Stimulated activated CD4-positive, alpha-beta T cell treated with anti-CD3 and anti-CD28 coated beads, Interleukin-2, amount 100 ng/mL, for 4 hours (primary cell): ENCODE data around the gene SLAMF1.
A peak's percentile ranks its signal among the peaks of the same experiment; 100 is the strongest.
"Not testable (repeated sequence)": the region's sequence is repeated elsewhere in the genome, so short reads cannot be mapped to it uniquely, and the experiment has no call there.

Source experiments
- DNase-seq: peaks from one replicate; pipeline ENCODE4 v3.0.0-alpha.2; 2020; ENCODE audit warnings: low read depth

Gene SLAMF1

DNA sequence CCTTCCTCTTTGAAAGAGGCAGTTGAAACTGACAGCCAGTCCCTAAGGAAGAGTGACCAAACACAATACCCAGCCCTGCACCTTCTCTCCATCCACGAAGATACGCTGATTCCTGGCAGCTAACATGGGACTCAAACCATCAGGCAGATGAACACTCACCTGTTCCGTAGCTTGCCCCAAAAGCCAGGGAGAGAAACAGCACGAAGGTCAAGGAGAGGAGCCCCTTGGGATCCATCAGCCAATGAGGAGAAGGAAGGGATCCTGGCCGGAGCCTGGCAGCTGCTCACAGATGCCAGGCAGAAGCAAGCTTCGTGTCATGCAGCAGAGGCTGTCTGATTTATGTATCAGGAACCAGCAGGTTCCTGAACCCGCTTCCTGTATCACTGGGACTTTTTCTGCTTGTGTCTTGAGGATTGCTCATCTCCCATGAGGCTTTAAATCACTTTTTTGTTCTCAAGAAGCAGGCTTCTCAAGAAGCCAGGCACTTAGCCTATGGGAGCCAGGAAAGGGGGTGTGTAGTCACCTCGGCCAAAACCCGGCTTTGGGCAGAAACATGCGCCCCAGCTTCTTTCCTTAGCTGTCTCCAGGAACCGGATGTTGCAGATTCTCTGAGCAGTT, at the start of gene SLAMF1:
Gene SLAMF1 (minus strand): TSS at position 334 of the 618 bp plus-strand sequence. CDS start 99 bp downstream, at position 235.
- DNase-seq, result peak; percentile 24

DNA sequence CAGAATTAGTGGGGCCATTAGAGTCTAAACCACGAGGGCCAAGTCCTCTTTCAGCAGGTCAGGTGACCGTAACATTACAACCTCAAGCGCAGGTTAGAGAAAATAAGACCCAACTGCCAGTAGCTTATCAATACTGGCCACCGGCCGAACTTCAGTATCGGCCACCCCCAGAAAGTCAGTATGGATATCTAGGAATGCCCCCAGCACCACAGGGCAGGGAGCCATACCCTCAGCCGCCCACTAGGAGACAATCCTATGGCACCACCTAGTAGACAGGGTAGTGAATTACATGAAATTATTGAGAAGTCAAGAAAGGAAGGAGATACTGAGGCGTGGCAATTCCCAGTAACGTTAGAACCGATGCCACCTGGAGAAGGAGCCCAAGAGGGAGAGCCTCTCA, 45.5 kb upstream of the SLAMF1 start:
- not testable (repeated sequence) for DNase-seq

- no peak for DNase-seq
These were observed 38.4 kb upstream of the SLAMF1 start for GRCh38 chr1:160685266-160685665.

DNA sequence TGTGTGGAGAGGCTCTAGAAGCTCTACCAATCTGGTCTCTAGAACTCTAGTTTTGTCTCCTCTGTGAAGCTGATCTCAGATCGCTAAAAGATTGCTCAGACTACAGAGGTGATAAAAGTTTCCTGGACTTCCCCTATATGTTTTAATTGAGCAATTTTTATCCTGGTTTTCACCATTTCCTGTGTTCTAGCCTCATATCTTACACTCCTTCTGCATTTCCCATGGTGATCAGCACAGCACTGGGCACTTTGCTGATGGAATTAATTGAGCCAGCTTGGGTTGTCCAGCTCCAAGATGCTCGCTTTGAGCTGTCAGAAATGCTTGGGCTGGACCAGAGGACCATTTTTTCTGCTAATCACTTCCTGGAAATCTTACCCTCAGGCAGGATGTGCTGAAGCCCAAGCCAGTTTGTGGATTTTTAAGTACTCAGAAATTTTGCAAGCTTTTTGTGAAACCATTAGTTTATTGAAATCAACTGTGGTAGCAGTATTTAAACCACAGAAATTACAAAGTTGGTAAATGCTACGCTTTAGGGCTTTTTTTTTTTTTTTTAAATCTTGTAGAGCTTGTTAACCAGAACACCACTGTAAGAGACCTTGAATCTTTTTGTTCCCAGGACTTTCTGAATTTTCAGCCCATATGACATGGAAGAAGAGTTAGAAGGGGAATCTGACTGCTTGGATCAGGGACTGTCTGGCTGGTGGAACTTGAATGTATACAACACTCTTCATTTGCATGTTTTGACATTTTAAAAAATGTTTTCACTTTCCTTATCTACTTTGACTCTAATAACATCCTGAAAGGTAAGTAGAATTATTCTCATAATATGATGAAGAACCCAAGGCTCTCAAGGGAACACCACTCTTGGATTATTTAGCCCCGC, 36.4 kb upstream of the SLAMF1 start:
- DNase-seq, result no peak

DNA sequence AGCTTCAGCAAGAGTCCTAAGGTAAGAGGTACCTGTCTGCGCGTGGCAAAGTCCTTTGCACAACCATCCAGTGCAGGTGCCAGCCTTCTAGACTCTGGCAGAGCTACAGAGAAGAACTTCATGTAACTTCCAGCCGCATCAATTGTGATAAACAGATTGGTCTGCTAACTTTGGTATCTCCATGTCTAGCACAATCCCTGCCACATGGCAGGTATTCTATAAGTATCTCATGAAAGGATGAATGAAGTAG, 35.0 kb upstream of the SLAMF1 start:
- DNase-seq, result no peak

DNA sequence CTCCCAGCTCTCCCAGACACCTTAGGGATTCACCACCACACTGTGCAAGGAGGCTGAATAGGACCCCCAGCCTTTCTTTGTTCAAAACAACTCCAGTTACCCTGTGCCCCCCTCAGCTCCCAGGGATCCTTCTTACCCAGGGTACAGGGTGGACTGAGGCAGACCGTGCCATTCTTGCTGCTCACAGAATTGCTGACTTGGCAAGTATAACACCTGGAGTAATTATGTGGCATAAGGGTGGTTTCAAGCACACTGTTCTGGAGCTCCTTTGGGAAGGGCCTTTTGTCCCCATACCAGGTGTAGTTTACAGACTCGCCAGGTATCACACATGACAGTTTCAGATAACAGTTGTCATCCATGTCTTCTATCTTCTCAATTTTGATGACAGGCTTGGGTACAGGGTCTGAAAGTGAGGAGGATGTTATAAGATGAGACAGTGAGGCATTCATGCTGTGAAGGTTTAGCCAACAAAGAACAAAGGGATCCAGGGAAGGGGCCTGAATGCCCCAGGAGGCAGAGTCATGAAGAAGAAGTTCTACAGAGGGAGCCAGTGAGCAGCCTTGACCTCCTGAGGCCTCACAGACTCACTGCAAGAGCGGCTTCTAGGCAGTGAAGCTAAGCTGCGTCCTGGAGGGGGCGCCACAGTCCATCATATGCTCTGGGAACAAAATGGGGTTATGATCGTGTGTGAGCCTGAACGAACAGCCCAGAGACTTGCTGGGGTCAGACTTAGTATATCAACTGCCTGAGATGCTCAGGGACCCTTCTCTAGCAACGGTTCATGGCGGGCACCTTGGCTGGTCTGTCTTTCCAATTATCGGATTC, 34.4 kb upstream of the SLAMF1 start:
- peak; percentile 77 for DNase-seq

DNA sequence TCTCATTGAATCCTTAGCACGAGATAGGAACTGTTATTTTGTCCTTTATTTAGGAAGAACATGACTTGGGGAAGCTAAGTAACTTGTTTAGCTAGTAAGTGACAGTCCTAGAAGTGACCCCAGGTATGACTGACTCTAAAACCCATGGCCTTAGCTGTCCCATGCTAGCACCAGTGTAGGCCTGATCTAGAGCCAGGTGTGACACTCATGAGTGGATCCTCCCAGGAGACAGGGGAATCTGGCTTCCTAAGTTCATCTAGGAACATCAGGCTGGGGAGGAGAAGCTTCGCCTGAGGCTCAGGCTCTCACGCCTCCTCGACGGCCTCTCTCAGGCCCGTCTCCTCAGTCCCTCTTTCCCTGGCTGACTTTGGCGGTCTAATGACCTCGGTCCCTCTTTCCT, 33.6 kb upstream of the SLAMF1 start:
- DNase-seq, result no peak

DNA sequence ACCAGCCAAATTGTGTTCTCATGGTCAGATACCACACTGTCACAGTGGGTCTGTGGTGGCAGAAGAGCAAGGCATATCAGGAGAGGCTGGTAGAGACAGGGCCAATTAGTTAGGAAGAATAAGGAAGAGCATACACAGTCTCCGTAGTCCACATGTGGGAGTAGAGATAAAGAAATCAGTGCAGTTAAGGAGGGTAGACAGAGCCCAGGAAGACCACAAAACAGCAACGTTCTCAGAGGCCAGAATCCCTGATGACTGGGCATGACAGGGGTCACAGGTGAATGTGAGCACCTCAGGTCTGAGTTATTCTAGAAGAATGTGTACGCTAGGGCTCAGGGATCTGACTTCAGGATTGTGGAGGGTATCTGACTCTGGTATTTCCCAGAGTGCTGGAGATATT, 33.0 kb upstream of the SLAMF1 start:
- DNase-seq, result no peak

- DNase-seq, result no peak
These were observed 30.2 kb upstream of the SLAMF1 start for GRCh38 chr1:160676869-160677597.

DNA sequence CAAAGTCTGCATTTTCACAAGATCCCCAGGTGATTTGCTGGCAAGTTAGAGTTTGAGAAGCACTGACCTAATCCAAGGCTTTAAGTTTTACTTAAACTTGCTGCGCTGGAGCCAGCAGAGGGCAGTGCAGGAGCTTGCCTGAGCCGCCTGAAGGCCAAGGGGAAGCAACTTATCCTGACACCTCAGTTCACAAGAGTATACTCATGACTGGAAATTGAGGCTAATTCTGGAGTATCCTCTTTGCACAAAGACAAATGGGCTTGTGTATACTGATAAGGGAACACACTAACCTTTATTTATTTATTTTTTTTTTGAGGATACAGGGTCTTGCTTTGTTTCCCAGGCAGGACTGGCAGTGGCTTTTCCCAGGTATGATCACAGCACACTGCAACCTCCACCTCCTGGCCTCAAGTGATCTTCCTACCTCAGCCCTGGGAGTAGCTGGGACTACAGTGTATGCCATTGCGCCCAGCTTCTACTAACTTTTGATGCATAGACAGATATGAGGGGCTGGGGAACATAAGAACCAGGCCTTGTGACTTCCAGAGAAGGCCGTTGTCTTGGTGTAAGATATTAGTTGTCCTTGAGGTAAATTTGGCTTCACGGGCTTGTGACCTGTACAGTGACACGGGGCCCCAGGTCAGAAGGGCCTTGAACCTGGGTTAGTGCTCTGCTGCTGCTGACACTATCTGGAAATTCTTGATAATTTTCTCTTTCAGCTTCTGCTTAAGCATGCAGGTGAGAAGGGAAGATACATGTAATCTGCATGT, 29.0 kb upstream of the SLAMF1 start:
- peak; percentile 63 for DNase-seq

- no peak for DNase-seq
These were observed 27.6 kb upstream of the SLAMF1 start for GRCh38 chr1:160674415-160674814.

DNA sequence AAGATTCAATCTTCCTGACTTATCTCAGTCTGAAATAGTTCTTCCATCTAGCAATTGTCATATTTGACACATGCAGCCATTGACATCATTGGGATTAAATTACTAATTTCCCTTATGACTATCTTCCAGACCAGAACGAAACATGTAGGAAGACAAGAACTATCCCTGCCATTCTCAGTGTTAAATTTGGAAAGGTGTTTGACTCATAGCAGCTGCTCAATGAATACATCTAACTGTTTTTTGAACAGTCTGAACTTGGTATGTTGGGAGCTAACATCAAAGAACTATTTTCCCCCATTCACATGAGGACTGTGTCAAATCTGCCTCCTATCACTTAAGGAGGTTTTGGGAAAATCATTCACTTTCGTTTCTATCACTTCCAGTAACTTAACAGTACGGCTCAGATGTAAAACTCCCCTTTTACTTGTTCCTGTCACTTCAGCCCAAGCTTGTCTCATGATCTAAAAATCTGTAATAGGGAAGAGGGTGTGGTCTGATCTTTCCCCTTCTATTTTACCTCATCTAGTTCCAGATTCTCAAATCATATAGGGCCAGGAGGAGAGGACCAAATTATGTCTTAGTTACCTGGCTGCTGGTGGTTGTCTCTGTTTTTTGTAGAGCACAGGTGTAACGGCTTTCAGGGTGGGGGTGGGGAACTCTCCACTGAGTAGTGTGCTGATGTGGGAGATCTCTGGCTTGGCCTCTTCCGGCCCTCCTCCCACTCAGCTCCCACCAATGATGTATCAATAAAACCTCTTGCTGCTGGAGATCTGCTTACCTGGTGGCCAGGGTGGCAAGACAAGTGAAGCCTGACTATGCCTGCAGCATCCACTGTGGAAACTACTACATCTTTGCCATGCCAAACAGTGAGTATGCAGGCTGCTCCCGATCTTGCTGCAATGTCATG, 26.2 kb upstream of the SLAMF1 start:
- DNase-seq, result no peak

GRCh38 chr1:160671603-160672517, 25.0 kb upstream of the SLAMF1 start:
- no peak for DNase-seq

DNA sequence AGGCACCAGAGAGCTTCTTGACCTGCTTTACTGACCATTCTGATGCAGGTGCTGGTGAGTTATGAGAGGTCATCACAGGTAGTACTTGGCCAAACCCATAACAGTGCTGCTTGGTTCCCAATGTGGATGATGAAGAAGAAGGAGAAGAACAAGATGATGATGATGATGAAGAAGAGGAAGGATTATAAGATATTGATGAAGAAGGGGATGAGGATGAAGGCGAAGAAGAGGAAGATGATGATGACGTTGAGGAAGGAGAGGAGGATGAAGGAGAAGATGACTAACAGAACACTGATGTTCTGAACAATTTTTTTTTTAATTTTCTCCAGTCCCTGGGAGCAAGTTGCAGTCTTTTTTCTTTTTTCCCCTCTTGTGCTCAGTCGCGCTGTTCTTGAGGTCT, 23.9 kb upstream of the SLAMF1 start:
- no peak for DNase-seq

DNA sequence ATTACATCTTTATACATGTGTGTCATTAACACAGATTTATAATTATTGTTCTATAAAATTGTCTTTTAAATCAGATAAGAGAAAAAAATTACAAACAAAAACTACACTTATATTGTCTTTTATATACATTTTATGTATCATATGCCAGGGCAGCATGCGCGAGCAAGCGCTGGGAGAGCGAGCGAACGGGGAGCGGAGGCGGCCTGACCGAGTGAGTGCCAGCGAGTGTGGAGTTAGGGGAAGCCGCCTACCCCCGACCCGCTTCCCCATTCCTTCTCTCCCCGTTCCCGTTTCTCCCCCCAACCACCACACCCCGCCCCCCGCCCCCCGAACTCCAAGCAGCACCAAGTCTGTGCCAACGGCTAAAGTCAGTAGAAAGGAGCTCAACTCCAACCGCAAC, 23.0 kb upstream of the SLAMF1 start:
- no peak for DNase-seq

GRCh38 chr1:160669276-160669675, 22.4 kb upstream of the SLAMF1 start:
- DNase-seq, result no peak

- no peak for DNase-seq
These were observed 21.1 kb upstream of the SLAMF1 start for GRCh38 chr1:160667896-160668295.

GRCh38 chr1:160666079-160666442, 19.2 kb upstream of the SLAMF1 start:
- no peak for DNase-seq

GRCh38 chr1:160665330-160666078, 18.7 kb upstream of the SLAMF1 start:
- DNase-seq, result no peak
